Endothelial cell of hepatic sinusoid (primary cell): ENCODE data around the gene ACBD4.

Source experiments
- in situ Hi-C: cut with HindIII; loops from 2 replicates; pipeline ENCODE4 v1.10.0; 2017; ENCODE audit warnings: low sequenced_read_pairs

The ACBD4 gene

GRCh38 chr17:45132572-45133463 is 2.7 kb upstream of the ACBD4 start:
- in situ Hi-C loops = no loop called here

- in situ Hi-C loops = no loop called here
Observed at GRCh38 chr17:45135978-45136791, 698 bp downstream of the ACBD4 start.

GRCh38 chr17:45136846-45137560 is 1.5 kb downstream of the ACBD4 start:
- in situ Hi-C loops = no loop called here

- in situ Hi-C loops = no loop called here
Observed at GRCh38 chr17:45137561-45138305, 2.2 kb downstream of the ACBD4 start.

- in situ Hi-C loops = no loop called here
Observed at GRCh38 chr17:45138911-45139532, 3.5 kb downstream of the ACBD4 start.

GRCh38 chr17:45139533-45139920 is 4.0 kb downstream of the ACBD4 start:
- in situ Hi-C loops = no loop called here

GRCh38 chr17:45143094-45143670 is 7.7 kb downstream of the ACBD4 start:
- in situ Hi-C loops = no loop called here

GRCh38 chr17:45143767-45144198 is 8.3 kb downstream of the ACBD4 start:
- in situ Hi-C loops = no loop called here

- in situ Hi-C loops = no loop called here
Observed at GRCh38 chr17:45144199-45145034, 8.9 kb downstream of the ACBD4 start.

GRCh38 chr17:45145035-45145389 is 9.5 kb downstream of the ACBD4 start:
- in situ Hi-C loops = no loop called here

GRCh38 chr17:45146166-45146565 is 10.7 kb downstream of the ACBD4 start:
- in situ Hi-C loops = no loop called here

- in situ Hi-C loops = no loop called here
Observed at GRCh38 chr17:45146592-45146889, 11.1 kb downstream of the ACBD4 start.

- in situ Hi-C loops = no loop called here
Observed at GRCh38 chr17:45146890-45147580, 11.5 kb downstream of the ACBD4 start.

GRCh38 chr17:45147581-45148182 is 12.2 kb downstream of the ACBD4 start:
- in situ Hi-C loops = no loop called here

- in situ Hi-C loops = no loop called here
Observed at GRCh38 chr17:45148183-45149036, 12.9 kb downstream of the ACBD4 start, which contains the start of gene HEXIM1. HEXIM1 (plus strand) TSS chr17:45148475; CDS start chr17:45149191, 716 bp downstream.

- in situ Hi-C loops = no loop called here
Observed at GRCh38 chr17:45149037-45149668, 13.7 kb downstream of the ACBD4 start.
